H9 (cell line): ENCODE measurements around the gene TDRD9. TPM values are rescaled to one million over a fixed set of nuclear protein-coding genes. Genes with fewer than 3 reads are reported as not detected.

Experiments
- DNase-seq: peaks from one replicate; pipeline ENCODE4 v3.0.0-alpha.2; 2017
- H2AFZ ChIP-seq: one replicate; pipeline ENCODE4 v1.6.1; 2013; ENCODE audit warnings: mild to moderate bottlenecking, low read length, control low read depth, moderate library complexity
- H2AK5ac ChIP-seq: 2 replicates; pipeline ENCODE4 v1.6.1; 2013; ENCODE audit warnings: low read length, control low read depth, mixed read lengths; ENCODE audit not compliant: insufficient read length
- H2BK120ac ChIP-seq: one replicate; pipeline ENCODE4 v1.6.1; 2013; ENCODE audit warnings: low read depth, mild to moderate bottlenecking, low read length, control low read depth, inconsistent platforms; ENCODE audit not compliant: poor library complexity, severe bottlenecking
- H2BK12ac ChIP-seq: 2 replicates; pipeline ENCODE4 v1.6.1; 2013; ENCODE audit warnings: low read length, control low read depth, mixed read lengths, low read depth; ENCODE audit not compliant: insufficient read length
- H2BK15ac ChIP-seq: 2 replicates; pipeline ENCODE4 v1.6.1; 2013; ENCODE audit warnings: low read depth, low read length, control low read depth
- H2BK20ac ChIP-seq: one replicate; pipeline ENCODE4 v1.6.1; 2013; ENCODE audit warnings: low read depth, mild to moderate bottlenecking, low read length, control low read depth, inconsistent platforms; ENCODE audit not compliant: poor library complexity, severe bottlenecking
- H2BK5ac ChIP-seq: 2 replicates; pipeline ENCODE4 v1.6.1; 2013; ENCODE audit warnings: low read length, control low read depth, mixed read lengths; ENCODE audit not compliant: insufficient read length
- H3K14ac ChIP-seq: 2 replicates; pipeline ENCODE4 v1.6.1; 2013; ENCODE audit warnings: low read length, control low read depth; ENCODE audit not compliant: insufficient read depth
- H3K18ac ChIP-seq: 2 replicates; pipeline ENCODE4 v1.6.1; 2013; ENCODE audit warnings: low read depth, mild to moderate bottlenecking, mixed read lengths, low read length, control low read depth; ENCODE audit not compliant: insufficient read length
- H3K23ac ChIP-seq: 2 replicates; pipeline ENCODE4 v1.6.1; 2013; ENCODE audit warnings: low read length, control low read depth, mixed read lengths, low read depth; ENCODE audit not compliant: insufficient read length
- H3K23me2 ChIP-seq: 2 replicates; pipeline ENCODE4 v1.6.1; 2013; ENCODE audit warnings: low read depth, mild to moderate bottlenecking, mixed read lengths, low read length, control low read depth; ENCODE audit not compliant: insufficient read length, poor library complexity, severe bottlenecking
- H3K27ac ChIP-seq: 2 replicates; pipeline ENCODE4 v1.5.1; 2013; ENCODE audit warnings: low read length, control low read depth, mixed read lengths, low read depth; ENCODE audit not compliant: insufficient read length
- H3K27me3 ChIP-seq: 2 replicates; pipeline ENCODE4 v1.6.1; 2013; ENCODE audit warnings: low read length, control low read depth, inconsistent platforms; ENCODE audit not compliant: insufficient read depth
- H3K4ac ChIP-seq: 2 replicates; pipeline ENCODE4 v1.6.1; 2013; ENCODE audit warnings: low read depth, mild to moderate bottlenecking, control low read depth, inconsistent platforms, low read length, moderate library complexity
- H3K4me1 ChIP-seq: 2 replicates; pipeline ENCODE4 v1.6.1; 2013; ENCODE audit warnings: low read length, control low read depth, inconsistent platforms; ENCODE audit not compliant: insufficient read depth
- H3K4me2 ChIP-seq: 2 replicates; pipeline ENCODE4 v1.6.1; 2013; ENCODE audit warnings: low read length, control low read depth, mixed read lengths; ENCODE audit not compliant: insufficient read length, insufficient read depth
- H3K56ac ChIP-seq: 2 replicates; pipeline ENCODE4 v1.6.1; 2013; ENCODE audit warnings: low read depth, mild to moderate bottlenecking, mixed read lengths, low read length, control low read depth; ENCODE audit not compliant: insufficient read length
- H3K79me1 ChIP-seq: 2 replicates; pipeline ENCODE4 v1.6.1; 2013; ENCODE audit warnings: low read depth, mild to moderate bottlenecking, moderate library complexity, low read length, control low read depth, inconsistent platforms; ENCODE audit not compliant: insufficient read depth, poor library complexity, severe bottlenecking
- H3K79me2 ChIP-seq: 2 replicates; pipeline ENCODE4 v1.6.1; 2013; ENCODE audit warnings: low read length, control low read depth, inconsistent platforms; ENCODE audit not compliant: insufficient read depth
- H3K9ac ChIP-seq: 2 replicates; pipeline ENCODE4 v1.6.1; 2013; ENCODE audit warnings: low read length, control low read depth, mixed read lengths; ENCODE audit not compliant: insufficient read length; ENCODE audit errors: extremely low read depth
- H3K9me3 ChIP-seq: one replicate; pipeline ENCODE4 v1.6.1; 2013; ENCODE audit warnings: low read depth, low read length, inconsistent platforms; ENCODE audit not compliant: control insufficient read depth
- H3T11ph ChIP-seq: one replicate; pipeline ENCODE4 v1.6.1; 2013; ENCODE audit warnings: mild to moderate bottlenecking, low read length, control low read depth, inconsistent platforms
- H4K20me1 ChIP-seq: one replicate; pipeline ENCODE4 v1.6.1; 2013; ENCODE audit not compliant: control insufficient read depth, insufficient read length, insufficient read depth
- H4K5ac ChIP-seq: 2 replicates; pipeline ENCODE4 v1.6.1; 2013; ENCODE audit warnings: low read depth, mild to moderate bottlenecking, mixed read lengths, low read length, control low read depth; ENCODE audit not compliant: insufficient read length
- H4K8ac ChIP-seq: replicated peaks from 2 replicates; pipeline ENCODE4 v1.6.1; 2013; ENCODE audit warnings: low read length, control low read depth, mixed read lengths, low read depth; ENCODE audit not compliant: insufficient read length
- H4K91ac ChIP-seq: 2 replicates; pipeline ENCODE4 v1.6.1; 2013; ENCODE audit warnings: low read depth, mild to moderate bottlenecking, moderate library complexity, mixed read lengths, low read length, control low read depth; ENCODE audit not compliant: insufficient read length
- H3K27ac Mint-ChIP-seq, 3 experiments: 2 replicates in 2 of 3; 3 replicates in 1 of 3; pipeline ENCODE4 v1.8.0; 2020 to 2021; ENCODE audit warnings: mixed read lengths in 3 of 3, mild to moderate bottlenecking in 1 of 3, moderate library complexity in 1 of 3
- H3K27me3 Mint-ChIP-seq: 2 replicates; pipeline ENCODE4 v1.8.0; 2021; ENCODE audit warnings: low read depth, mild to moderate bottlenecking, moderate library complexity, mixed read lengths
- H3K36me3 Mint-ChIP-seq, 3 experiments: 2 replicates in 2 of 3; 3 replicates in 1 of 3; pipeline ENCODE4 v1.8.0; 2020 to 2021; ENCODE audit warnings: low read depth in 3 of 3, mixed read lengths in 3 of 3; ENCODE audit not compliant: insufficient read depth in 1 of 3
- H3K4me1 Mint-ChIP-seq, 2 experiments: 2 replicates each; pipeline ENCODE4 v1.8.0; 2020; ENCODE audit warnings: mixed read lengths in 2 of 2
- H3K4me3 Mint-ChIP-seq, 2 experiments: 2 replicates in 1 of 2; 3 replicates in 1 of 2; pipeline ENCODE4 v1.8.0; 2020 to 2021; ENCODE audit warnings: mild to moderate bottlenecking in 2 of 2, mixed read lengths in 2 of 2, moderate library complexity in 1 of 2
- H3K9me3 Mint-ChIP-seq, 2 experiments: 2 replicates in 1 of 2; 3 replicates in 1 of 2; pipeline ENCODE4 v1.8.0; 2020; ENCODE audit warnings: mild to moderate bottlenecking in 2 of 2, mixed read lengths in 2 of 2, moderate library complexity in 1 of 2
- CTCF ChIP-seq: fragments of 200-600 bp; sonication (generic); conservative IDR thresholded peaks from 3 replicates; pipeline ENCODE4 v1.8.0; 2021; ENCODE audit warnings: antibody characterized with exemption, mild to moderate bottlenecking
- WGBS: extraction: QIAGEN DNeasy Blood & Tissue Kit; methylation state at CpG from one replicate; pipeline ENCODE4 v1.1.7; 2013; ENCODE audit warnings: missing lambda C conversion rate, low lambda C conversion rate, mixed read lengths; ENCODE audit not compliant: insufficient read length; ENCODE audit errors: extremely low coverage; 5-methylcytosine and 5-hydroxymethylcytosine counted together
- total RNA-seq: library from RNA; stranded (reverse); gene quantifications from 2 replicates; pipeline ENCODE4 v1.2.1, GENCODE V29; 2021

The TDRD9 gene
- total RNA-seq, 1 experiment from 2014 or later = not detected

DNA sequence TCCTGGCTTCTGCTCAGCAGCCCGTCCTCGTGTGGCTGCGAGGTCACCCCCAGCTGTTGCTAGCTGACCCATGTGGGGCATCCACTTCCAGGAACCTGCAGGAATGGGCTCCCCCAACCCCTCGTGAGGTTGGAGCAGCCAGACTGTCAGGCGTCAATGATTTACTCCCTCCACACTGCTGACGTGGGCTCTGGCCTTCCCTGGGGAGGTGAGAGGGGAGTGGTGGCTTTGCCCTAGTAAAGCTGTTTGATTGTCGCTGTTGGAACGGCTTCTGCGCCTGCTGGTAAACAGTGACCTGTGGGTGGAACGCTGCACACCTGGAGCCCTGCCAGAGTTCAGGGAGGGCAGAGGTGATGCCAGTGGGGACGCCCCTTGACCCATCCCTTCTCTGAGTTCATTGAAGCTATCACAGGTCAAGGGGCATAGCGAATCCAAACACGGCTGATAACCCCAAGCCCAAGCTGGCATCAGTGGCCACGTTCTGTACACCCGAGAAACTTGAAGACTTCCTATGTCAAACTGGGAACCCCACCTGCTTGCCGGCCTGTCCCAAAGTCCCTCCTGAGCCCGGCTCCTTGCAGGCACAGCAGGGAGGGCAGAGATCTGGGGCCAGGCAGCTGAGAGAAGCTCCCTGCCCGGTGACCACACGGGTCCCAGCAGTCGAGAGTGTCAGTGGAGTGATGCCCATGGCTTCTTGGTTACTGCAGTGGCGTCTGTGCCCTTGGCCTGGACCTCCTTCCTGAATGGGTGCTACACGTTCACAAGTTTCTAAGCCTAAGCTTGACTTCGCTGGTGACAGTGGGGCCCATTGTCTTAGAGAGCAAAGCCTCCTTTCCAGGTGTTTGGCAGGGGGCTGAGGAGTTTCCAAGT is 160.0 kb downstream of the TDRD9 start:
- no peaks in the 10 kb centered on the region; a peak in 2 of 5 replicates for H3K9me3 Mint-ChIP-seq
- no peak overlapping the region for H3K18ac ChIP-seq
- no CpG with 5 or more reads among the region's 23 CpGs for WGBS

More for the DNA sequence above, 160.0 kb downstream of the TDRD9 start:
- no peak overlapping the region for H3K56ac ChIP-seq
- no peaks in the 10 kb centered on the region for H3K23me2 ChIP-seq
- H2BK5ac ChIP-seq = no peak overlapping the region
- no peak overlapping the region for H3K4ac ChIP-seq
- H3K23ac ChIP-seq = no peak overlapping the region
- no peak overlapping the region for H4K91ac ChIP-seq
- no peak for TF ChIP-seq CTCF
- H4K20me1 ChIP-seq = no peaks in the 10 kb centered on the region
- no peak overlapping the region for H3K4me2 ChIP-seq
- H3K27ac ChIP-seq = no peak overlapping the region
- Mint-ChIP-seq H3K36me3 (no peaks in the 10 kb centered on the region), H3K27ac (no peak overlapping the region), H3K27me3 (peaks cover 3% of the 10 kb centered on the region), H3K4me3 (no peak overlapping the region), H3K4me1 (peaks cover 0 to 6% of the 10 kb centered on the region in 2 experiments; a peak in 2 of 4 replicates)
- no peaks in the 10 kb centered on the region for H3K4me1 ChIP-seq
- H4K8ac ChIP-seq = no peak overlapping the region
- H2BK120ac ChIP-seq = no peak overlapping the region
- no peak overlapping the region for H2BK15ac ChIP-seq
- no peak overlapping the region for H2BK12ac ChIP-seq
- no peaks in the 10 kb centered on the region for H3K27me3 ChIP-seq
- H2AK5ac ChIP-seq = no peak overlapping the region
- no peak overlapping the region; the same call in 1 of the 2 replicates for H3K14ac ChIP-seq
- H3K79me2 ChIP-seq = no peaks in the 10 kb centered on the region
- H3T11ph ChIP-seq = no peak overlapping the region
- no peak overlapping the region for H4K5ac ChIP-seq
- no peak overlapping the region for H3K9ac ChIP-seq
- no peak overlapping the region for H2BK20ac ChIP-seq
- no peaks in the 10 kb centered on the region for H3K9me3 ChIP-seq
- no peak for DNase-seq
- H2AFZ ChIP-seq = no peak overlapping the region
- no peaks in the 10 kb centered on the region for H3K79me1 ChIP-seq
